CD4-positive, alpha-beta memory T cell (primary cell): ENCODE results near the gene TSPAN6. TPM values are rescaled to one million over a fixed set of nuclear protein-coding genes. Genes with fewer than 3 reads are reported as not detected.
A peak's percentile ranks its signal among the peaks of the same experiment; 100 is the strongest.

ENCODE experiments used
- CTCF ChIA-PET: fragments of 350-600 bp; sonication (Branson Sonifier 250); formaldehyde crosslinking; loops from one replicate; lab custom pipeline; 2021; ENCODE audit warnings: inconsistent platforms; ENCODE audit not compliant: partially characterized antibody; lab: Charles Lee
- POLR2A ChIA-PET: fragments of 350-600 bp; sonication (Branson Sonifier 250); formaldehyde crosslinking; loops from one replicate; lab custom pipeline; 2021; ENCODE audit not compliant: partially characterized antibody; lab: Charles Lee
- DNase-seq, 5 donors: peaks; one replicate each; pipeline versions ENCODE4 v3.0.0 to v3.0.0-alpha.2; 2020 to 2022; ENCODE audit warnings: mixed read lengths in 1 of 5
- H3K27ac ChIP-seq: one replicate; pipeline ENCODE4 v1.7.0; 2013; ENCODE audit warnings: low read depth, low read length
- H3K27me3 ChIP-seq: 2 replicates; pipeline ENCODE4 v1.7.0; 2013; ENCODE audit warnings: mild to moderate bottlenecking, low read length, moderate library complexity; ENCODE audit not compliant: insufficient read depth
- H3K36me3 ChIP-seq: 2 replicates; pipeline ENCODE4 v1.7.0; 2013; ENCODE audit warnings: mild to moderate bottlenecking, low read length, moderate library complexity; ENCODE audit not compliant: insufficient read depth
- H3K4me1 ChIP-seq: 2 replicates; pipeline ENCODE4 v1.7.0; 2013; ENCODE audit warnings: mild to moderate bottlenecking, low read length, moderate library complexity; ENCODE audit not compliant: insufficient read depth
- H3K4me3 ChIP-seq, 2 donors: one replicate each; pipeline ENCODE4 v1.7.0; 2013; ENCODE audit warnings: low read length in 2 of 2, mild to moderate bottlenecking in 1 of 2
- H3K9me3 ChIP-seq, 2 donors: one replicate each; pipeline ENCODE4 v1.7.0; 2013; ENCODE audit warnings: low read length in 2 of 2, control low read depth in 1 of 2; ENCODE audit not compliant: control insufficient read depth in 1 of 2
- H3K27ac Mint-ChIP-seq, 7 donors: one replicate each; pipeline ENCODE4 v1.8.0; 2020 to 2021; ENCODE audit warnings: mixed read lengths in 7 of 7, mild to moderate bottlenecking in 6 of 7, inconsistent platforms in 3 of 7, moderate library complexity in 3 of 7
- H3K27me3 Mint-ChIP-seq, 2 donors: one replicate each; pipeline ENCODE4 v1.8.0; 2020 to 2021; ENCODE audit warnings: mixed read lengths in 2 of 2
- H3K36me3 Mint-ChIP-seq, 2 donors: one replicate each; pipeline ENCODE4 v1.8.0; 2020 to 2021; ENCODE audit warnings: mixed read lengths in 2 of 2, inconsistent platforms in 1 of 2, mild to moderate bottlenecking in 1 of 2
- H3K4me1 Mint-ChIP-seq, 4 donors: one replicate each; pipeline ENCODE4 v1.8.0; 2020 to 2021; ENCODE audit warnings: mixed read lengths in 4 of 4, mild to moderate bottlenecking in 1 of 4
- H3K4me3 Mint-ChIP-seq, 8 donors: one replicate each; pipeline ENCODE4 v1.8.0; 2020 to 2021; ENCODE audit warnings: mixed read lengths in 8 of 8, mild to moderate bottlenecking in 7 of 8, moderate library complexity in 6 of 8, inconsistent platforms in 3 of 8
- H3K9me3 Mint-ChIP-seq, 8 donors: one replicate each; pipeline ENCODE4 v1.8.0; 2020 to 2021; ENCODE audit warnings: mixed read lengths in 8 of 8, mild to moderate bottlenecking in 5 of 8, inconsistent platforms in 3 of 8, moderate library complexity in 1 of 8
- intact Hi-C: fragments of 100-400 bp; cut with micrococcal nuclease; formaldehyde crosslinking; loops from one replicate; pipeline ENCODE4 v1.15.1; 2023
- polyA plus RNA-seq, 2 donors: library from polyadenylated mRNA; unstranded; fragments of 300-500 nt; fragmentation: Illumina TruSeq; gene quantifications; one replicate each; pipeline ENCODE4 v1.2.3, GENCODE V29; 2021
- total RNA-seq, 2 experiments: library from RNA; stranded (reverse); gene quantifications; one replicate each; pipeline ENCODE4 v1.2.3, GENCODE V29; 2021

The TSPAN6 gene
- total and polyA plus RNA-seq, 4 experiments from 2014 or later: 0.93 to 4.1 (median 2.5) TPM

DNA sequence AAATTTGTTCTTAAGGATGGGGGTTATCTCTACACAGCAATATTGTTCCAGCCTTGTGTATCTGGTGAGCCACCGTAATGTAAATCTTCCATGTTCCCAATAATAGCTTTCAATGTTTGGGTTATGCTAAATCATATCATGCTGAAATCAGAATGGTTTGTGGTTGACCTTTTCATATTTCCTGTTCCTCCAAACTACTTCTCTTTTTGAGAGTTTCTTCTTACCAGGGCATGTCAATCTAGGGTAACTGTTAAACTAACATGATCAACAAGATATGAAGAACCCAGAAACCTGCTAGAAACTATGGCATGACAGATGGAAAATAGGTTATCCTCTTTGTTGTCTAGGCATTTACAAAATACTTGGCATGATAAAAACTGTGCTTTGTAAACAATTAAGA lies 29.9 kb downstream of the TSPAN6 start:
- no peak overlapping the region for H3K4me3 ChIP-seq
- Mint-ChIP-seq H3K9me3 (peaks cover 0 to 2% (median 0%) of the 10 kb centered on the region in 8 donors), H3K4me1 (peaks cover 0 to 3% (median under 1%) of the 10 kb centered on the region in 4 donors), H3K27ac (no peak overlapping the region), H3K36me3 (no peaks in the 10 kb centered on the region), H3K4me3 (no peak overlapping the region), H3K27me3 (peaks cover 1 to 2% of the 10 kb centered on the region in 2 donors)
- no peak for DNase-seq
- intact Hi-C loops: no loop called here
- ChIA-PET POLR2A (no interaction called here), CTCF (interaction anchor here (0.6 kb wide), 1 partner anchor 681 kb away, joined by 3 read pairs; no protein-coding TSS in a partner anchor)
- H3K27ac ChIP-seq: no peak overlapping the region
- no peaks in the 10 kb centered on the region for H3K9me3 ChIP-seq
- no peaks in the 10 kb centered on the region for H3K36me3 ChIP-seq
- no peaks in the 10 kb centered on the region for H3K4me1 ChIP-seq
- no peaks in the 10 kb centered on the region for H3K27me3 ChIP-seq

DNA sequence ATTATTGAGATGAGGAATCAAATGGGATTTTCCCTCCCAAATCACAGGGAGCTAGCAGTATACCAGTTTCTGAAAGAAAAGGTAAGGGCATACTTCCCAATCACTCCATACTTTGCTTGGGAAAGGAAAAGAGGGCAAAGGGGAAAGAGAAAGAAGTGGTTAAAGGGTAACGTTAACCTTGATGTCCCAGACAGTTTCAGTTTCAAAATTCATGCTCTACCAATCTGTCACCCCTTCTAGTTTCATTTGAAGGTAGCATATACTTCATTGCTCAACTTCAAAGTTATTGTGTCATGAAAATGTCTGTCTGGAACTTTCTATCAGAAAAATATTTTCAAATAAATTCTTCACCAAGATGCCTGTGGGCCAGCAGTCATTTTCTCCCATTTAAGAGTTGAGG lies 35.8 kb downstream of the TSPAN6 start:
- H3K36me3 Mint-ChIP-seq: no peaks in the 10 kb centered on the region
- peaks cover 0 to 7% (median 4%) of the 10 kb centered on the region in 4 donors for H3K4me1 Mint-ChIP-seq
- H3K27ac Mint-ChIP-seq: no peak overlapping the region
- no peak overlapping the region for H3K4me3 ChIP-seq
- intact Hi-C loops: no loop called here
- H3K9me3 Mint-ChIP-seq: no peaks in the 10 kb centered on the region
- peak overlapping the region in 1 of 8 donors; percentile 23 for H3K4me3 Mint-ChIP-seq
- ChIA-PET CTCF (no interaction called here), POLR2A (no interaction called here)
- no peaks in the 10 kb centered on the region for H3K4me1 ChIP-seq
- H3K27me3 ChIP-seq: no peaks in the 10 kb centered on the region
- no peaks in the 10 kb centered on the region for H3K9me3 ChIP-seq
- H3K36me3 ChIP-seq: no peaks in the 10 kb centered on the region
- no peak for DNase-seq
- H3K27ac ChIP-seq: no peak overlapping the region
- no peaks in the 10 kb centered on the region for H3K27me3 Mint-ChIP-seq

DNA sequence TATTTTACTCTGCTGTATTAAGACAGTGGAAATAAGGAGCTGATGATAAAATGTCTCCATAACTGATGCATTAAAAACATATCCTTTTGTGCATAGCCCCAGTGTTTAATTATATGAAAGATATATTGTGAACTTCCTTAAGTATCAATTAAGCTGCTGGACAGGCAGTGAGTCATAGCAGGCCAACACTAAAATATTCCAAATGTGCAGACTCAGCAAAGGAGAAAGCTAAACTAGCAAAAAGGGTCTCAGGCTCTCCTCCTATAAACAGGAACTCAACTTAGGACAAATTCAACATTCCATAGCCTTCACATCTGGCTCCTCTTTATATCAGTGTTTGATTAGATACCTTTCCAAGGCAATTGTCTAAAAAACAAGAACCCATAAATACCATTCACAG lies 36.3 kb downstream of the TSPAN6 start:
- Mint-ChIP-seq H3K36me3 (no peaks in the 10 kb centered on the region), H3K27ac (no peak overlapping the region), H3K4me3 (no peak overlapping the region), H3K4me1 (peaks cover 0 to 7% (median 4%) of the 10 kb centered on the region in 4 donors), H3K27me3 (no peaks in the 10 kb centered on the region), H3K9me3 (no peaks in the 10 kb centered on the region)
- ChIA-PET CTCF (no interaction called here), POLR2A (no interaction called here)
- no peak overlapping the region for H3K27ac ChIP-seq
- no peak overlapping the region for H3K4me3 ChIP-seq
- no peaks in the 10 kb centered on the region for H3K36me3 ChIP-seq
- DNase-seq: no peak
- no peaks in the 10 kb centered on the region for H3K27me3 ChIP-seq
- no peaks in the 10 kb centered on the region for H3K9me3 ChIP-seq
- intact Hi-C loops: no loop called here
- no peaks in the 10 kb centered on the region for H3K4me1 ChIP-seq

DNA sequence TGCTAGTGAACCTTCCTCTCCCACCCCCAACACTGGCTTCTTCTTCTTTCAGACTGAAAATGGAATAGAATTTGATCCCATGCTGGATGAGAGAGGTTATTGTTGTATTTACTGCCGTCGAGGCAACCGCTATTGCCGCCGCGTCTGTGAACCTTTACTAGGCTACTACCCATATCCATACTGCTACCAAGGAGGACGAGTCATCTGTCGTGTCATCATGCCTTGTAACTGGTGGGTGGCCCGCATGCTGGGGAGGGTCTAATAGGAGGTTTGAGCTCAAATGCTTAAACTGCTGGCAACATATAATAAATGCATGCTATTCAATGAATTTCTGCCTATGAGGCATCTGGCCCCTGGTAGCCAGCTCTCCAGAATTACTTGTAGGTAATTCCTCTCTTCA lies 37.1 kb downstream of the TSPAN6 start:
- Histone ChIP-seq H3K27ac (no peak overlapping the region), H3K9me3 (no peaks in the 10 kb centered on the region), H3K36me3 (no peaks in the 10 kb centered on the region), H3K27me3 (no peaks in the 10 kb centered on the region), H3K4me3 (no peak overlapping the region), H3K4me1 (no peaks in the 10 kb centered on the region)
- Mint-ChIP-seq H3K27me3 (no peaks in the 10 kb centered on the region), H3K4me3 (no peak overlapping the region), H3K9me3 (no peaks in the 10 kb centered on the region), H3K27ac (no peak overlapping the region), H3K36me3 (no peaks in the 10 kb centered on the region), H3K4me1 (peaks cover 0 to 7% (median 4%) of the 10 kb centered on the region in 4 donors)
- ChIA-PET CTCF (no interaction called here), POLR2A (no interaction called here)
- no peak for DNase-seq
- intact Hi-C loops: no loop called here

DNA sequence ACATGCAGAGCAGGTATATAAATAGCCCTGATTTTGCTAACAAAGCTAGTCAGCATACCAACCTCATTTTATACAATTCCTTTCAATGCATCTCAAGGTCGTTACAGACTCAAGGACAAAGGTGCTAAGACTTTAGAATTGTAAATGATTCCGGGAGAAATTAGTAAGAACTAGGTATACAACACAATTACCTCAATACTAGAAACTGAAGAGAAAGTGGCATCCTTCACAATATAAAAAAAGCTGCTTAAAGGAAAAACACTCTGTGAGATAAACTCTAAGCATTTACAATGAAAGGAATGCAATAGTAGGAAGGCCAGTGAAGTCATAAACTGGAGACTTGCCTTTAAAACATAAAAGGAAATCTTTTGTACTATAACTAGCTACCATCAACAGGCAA lies 40.0 kb downstream of the TSPAN6 start:
- no peaks in the 10 kb centered on the region for H3K36me3 Mint-ChIP-seq
- H3K4me1 ChIP-seq: no peaks in the 10 kb centered on the region
- H3K4me3 ChIP-seq: no peak overlapping the region
- no peak overlapping the region for H3K4me3 Mint-ChIP-seq
- H3K9me3 Mint-ChIP-seq: no peaks in the 10 kb centered on the region
- POLR2A ChIA-PET: no interaction called here
- no peak for DNase-seq
- peaks cover 0 to 2% of the 10 kb centered on the region in 2 donors for H3K27me3 Mint-ChIP-seq
- H3K4me1 Mint-ChIP-seq: peaks cover 0 to 7% (median 3%) of the 10 kb centered on the region in 4 donors
- CTCF ChIA-PET: no interaction called here
- no peak overlapping the region for H3K27ac ChIP-seq
- no peaks in the 10 kb centered on the region for H3K36me3 ChIP-seq
- no peaks in the 10 kb centered on the region for H3K9me3 ChIP-seq
- intact Hi-C loops: no loop called here
- no peak overlapping the region for H3K27ac Mint-ChIP-seq
- no peaks in the 10 kb centered on the region for H3K27me3 ChIP-seq

DNA sequence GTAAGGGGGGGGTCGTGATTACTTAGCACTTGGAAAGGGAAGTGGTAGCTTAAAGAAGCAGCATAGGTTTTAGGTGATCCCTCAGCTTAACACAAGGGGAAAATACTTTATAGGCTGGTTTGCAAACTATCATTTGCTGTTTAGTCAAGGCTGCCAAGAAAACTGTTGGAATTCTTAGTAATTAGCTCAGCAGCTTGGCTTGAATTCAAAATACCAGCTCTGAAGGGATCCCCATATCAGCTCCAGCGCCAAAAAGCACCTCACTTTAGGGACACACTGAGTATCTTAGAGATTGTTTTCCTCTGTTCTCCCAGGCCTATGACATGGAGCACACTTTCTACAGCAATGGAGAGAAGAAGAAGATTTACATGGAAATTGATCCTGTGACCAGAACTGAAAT lies 43.0 kb downstream of the TSPAN6 start:
- intact Hi-C loops: no loop called here
- Mint-ChIP-seq H3K4me1 (no peaks in the 10 kb centered on the region), H3K27me3 (peaks cover under 1 to 2% of the 10 kb centered on the region in 2 donors), H3K9me3 (no peaks in the 10 kb centered on the region), H3K27ac (no peak overlapping the region), H3K4me3 (no peak overlapping the region), H3K36me3 (no peaks in the 10 kb centered on the region)
- no peaks in the 10 kb centered on the region for H3K9me3 ChIP-seq
- DNase-seq: no peak
- H3K27ac ChIP-seq: no peak overlapping the region
- no peaks in the 10 kb centered on the region for H3K36me3 ChIP-seq
- ChIA-PET POLR2A (no interaction called here), CTCF (no interaction called here)
- no peaks in the 10 kb centered on the region for H3K27me3 ChIP-seq
- no peaks in the 10 kb centered on the region for H3K4me1 ChIP-seq
- H3K4me3 ChIP-seq: no peak overlapping the region

DNA sequence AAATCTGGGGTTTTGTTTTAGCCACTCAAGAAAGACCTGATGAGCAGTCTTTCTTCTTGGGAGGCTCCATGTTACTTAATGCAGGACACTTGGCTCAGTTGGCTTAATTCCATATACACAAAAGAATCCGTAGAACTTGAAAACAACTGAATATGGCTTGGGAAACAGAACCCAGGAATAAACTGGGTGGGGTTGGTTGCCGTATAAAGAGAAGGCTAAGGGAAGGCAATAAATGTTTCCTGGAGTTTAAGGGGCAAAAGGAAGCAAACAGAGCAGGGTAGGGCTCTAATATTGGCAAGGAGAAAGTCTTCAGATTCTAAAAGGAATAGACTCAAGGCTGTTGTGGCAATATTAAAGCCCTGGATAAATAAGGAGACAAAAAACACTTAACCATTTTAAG lies 43.5 kb downstream of the TSPAN6 start:
- H3K27me3 Mint-ChIP-seq: peaks cover 2% of the 10 kb centered on the region in 2 donors
- H3K4me1 Mint-ChIP-seq: no peaks in the 10 kb centered on the region
- H3K36me3 ChIP-seq: no peaks in the 10 kb centered on the region
- no peaks in the 10 kb centered on the region for H3K4me1 ChIP-seq
- no peaks in the 10 kb centered on the region for H3K9me3 ChIP-seq
- no peaks in the 10 kb centered on the region for H3K9me3 Mint-ChIP-seq
- H3K4me3 ChIP-seq: no peak overlapping the region
- no peak overlapping the region for H3K4me3 Mint-ChIP-seq
- H3K27ac ChIP-seq: no peak overlapping the region
- H3K36me3 Mint-ChIP-seq: no peaks in the 10 kb centered on the region
- ChIA-PET POLR2A (no interaction called here), CTCF (no interaction called here)
- DNase-seq: no peak
- H3K27me3 ChIP-seq: no peaks in the 10 kb centered on the region
- intact Hi-C loops: no loop called here
- H3K27ac Mint-ChIP-seq: no peak overlapping the region
